AG04450 (cell line): ENCODE results near the gene CCDC9B. TPM values are rescaled to one million over a fixed set of nuclear protein-coding genes. Genes with fewer than 3 reads are reported as not detected.

Experiments used
- CTCF ChIA-PET: fragments of 300-600, 350-600 bp; formaldehyde crosslinking; extraction: SDS; loops from one replicate; lab custom pipeline; 2022; ENCODE audit warnings: antibody characterized with exemption, inconsistent platforms; lab: Charles Lee
- POLR2A ChIA-PET: fragments of 350-600 bp; formaldehyde crosslinking; extraction: SDS; loops from one replicate; lab custom pipeline; 2021; ENCODE audit warnings: antibody characterized with exemption, inconsistent platforms; lab: Yijun Ruan, JAX
- DNase-seq: peaks from one replicate; pipeline ENCODE4 v3.0.0-alpha.2; 2011; ENCODE audit warnings: low read depth, low spot score
- H3K27ac ChIP-seq: one replicate; pipeline ENCODE4 v1.5.1; 2012; ENCODE audit warnings: low read depth, low read length, control low read depth
- H3K27me3 ChIP-seq: one replicate; pipeline ENCODE4 v1.6.0; 2012; ENCODE audit warnings: low read length; ENCODE audit not compliant: control insufficient read depth, insufficient read depth
- H3K4me3 ChIP-seq: 2 replicates; pipeline ENCODE4 v1.5.1; 2011; ENCODE audit warnings: mild to moderate bottlenecking, low read depth, low read length, control low read depth
- H3K9me3 ChIP-seq: 2 replicates; pipeline ENCODE4 v1.5.1; 2012; ENCODE audit warnings: low read length; ENCODE audit not compliant: control insufficient read depth, insufficient read depth
- CTCF ChIP-seq: IDR thresholded peaks from 2 replicates; pipeline ENCODE4 v1.5.1; 2011; ENCODE audit warnings: low read depth, low read length, control low read depth, inconsistent platforms
- polyA plus RNA-seq: library from polyadenylated mRNA; depleted of rRNA; stranded (reverse); fragments of >200 nt; gene quantifications from 2 replicates; pipeline ENCODE4 v1.2.3, GENCODE V29; 2011

Gene CCDC9B
- polyA plus RNA-seq, 1 experiment, result 5.5 TPM

- no peak for DNase-seq
- POLR2A ChIA-PET, result no interaction called here
- Histone ChIP-seq H3K9me3 (no peaks in the 10 kb centered on the region), H3K4me3 (no peak overlapping the region), H3K27ac (no peak overlapping the region), H3K27me3 (peaks cover 49% of the 10 kb centered on the region)
- TF ChIP-seq CTCF, result no peak
- CTCF ChIA-PET, result interaction anchor here (0.6 to 1.9 kb wide), 4 partner anchors 8 to 293 kb away, joined by 4 to 6 read pairs (median 6); partner anchors contain the start of gene INAFM2
Observed at GRCh38 chr15:40313531-40314398, 27.0 kb downstream of the CCDC9B start.

- no peak for TF ChIP-seq CTCF
- POLR2A ChIA-PET, result no interaction called here
Observed at GRCh38 chr15:40312370-40313158, 28.2 kb downstream of the CCDC9B start.

DNA sequence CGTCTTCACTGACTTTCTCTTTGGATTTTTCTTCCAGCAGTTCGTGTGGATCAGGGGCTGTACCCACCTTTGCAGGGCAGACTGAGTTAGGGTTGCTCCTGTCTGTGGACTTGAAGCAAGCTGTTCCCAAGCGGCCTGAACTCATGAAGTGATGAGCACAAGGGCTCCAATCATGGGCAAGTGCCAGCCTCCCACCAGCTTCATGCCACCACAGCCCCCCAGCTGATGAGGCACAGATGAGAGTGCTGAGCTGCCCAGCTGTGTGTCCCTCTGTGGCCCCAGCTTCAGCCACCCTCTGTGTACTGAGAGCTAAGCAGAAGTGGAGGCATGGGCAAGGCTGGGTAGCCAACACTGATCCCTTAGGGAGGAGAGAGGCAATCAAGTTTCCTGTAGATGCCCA is 29.7 kb downstream of the CCDC9B start:
- peaks cover 43% of the 10 kb centered on the region for H3K27me3 ChIP-seq
- TF ChIP-seq CTCF, result no peak
- POLR2A ChIA-PET, result no interaction called here

More at GRCh38 chr15:40312370-40313158, 28.2 kb downstream of the CCDC9B start:
- Histone ChIP-seq H3K27ac (no peak overlapping the region), H3K4me3 (no peak overlapping the region), H3K9me3 (no peaks in the 10 kb centered on the region), H3K27me3 (peaks cover 43% of the 10 kb centered on the region)
- CTCF ChIA-PET, result interaction anchor here (0.6 to 6.3 kb wide), 7 partner anchors 8 to 278 kb away, joined by 3 to 49 read pairs (median 6); no protein-coding TSS in a partner anchor
- no peak for DNase-seq

DNA sequence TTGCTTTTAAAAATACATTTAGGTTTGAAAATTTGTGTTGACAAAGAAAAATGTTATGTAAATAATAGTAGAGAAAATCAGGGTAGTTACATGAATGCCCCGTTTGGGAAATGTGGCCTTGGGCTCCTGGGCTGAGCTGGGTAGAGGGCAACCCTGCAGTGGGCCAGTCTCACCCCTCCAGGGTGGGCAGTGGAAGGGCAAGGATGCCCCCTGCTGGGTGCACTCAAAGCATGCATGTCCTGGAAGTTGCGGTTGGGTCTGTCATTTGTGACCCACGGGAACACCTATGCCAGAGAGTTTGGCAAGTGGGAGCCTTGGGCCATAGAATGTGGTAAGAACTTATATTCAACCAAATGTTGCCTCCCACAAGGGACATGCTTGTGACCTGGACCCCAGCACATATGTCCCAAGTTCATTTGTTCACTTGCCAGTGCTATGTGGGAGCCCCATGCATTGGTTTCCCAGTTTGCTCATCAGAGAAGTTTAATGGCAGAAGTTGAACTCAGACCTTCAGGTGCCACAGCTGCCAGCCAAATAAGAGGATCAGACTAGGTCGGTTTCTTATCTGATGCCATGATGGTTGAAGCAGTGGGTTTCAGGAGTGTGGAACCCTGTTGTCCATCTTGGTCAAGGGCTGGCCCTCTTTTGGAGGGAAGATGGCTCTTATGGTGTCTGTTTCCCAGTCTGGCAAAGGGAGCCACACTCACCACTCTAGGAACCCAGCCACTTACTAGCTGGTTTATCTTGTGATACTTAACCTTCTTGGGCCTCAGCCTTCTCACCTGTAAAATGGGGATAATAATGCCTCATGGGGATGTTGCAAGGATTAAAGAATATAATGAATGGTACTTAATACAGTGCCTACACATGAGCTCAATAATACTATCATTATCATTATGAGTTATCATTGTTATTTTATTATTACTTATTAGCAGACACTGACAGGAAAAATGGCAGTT is 30.5 kb downstream of the CCDC9B start:
- ChIA-PET CTCF (interaction anchor here (0.6 to 6.3 kb wide), 12 partner anchors 9 to 265 kb away, joined by 3 to 49 read pairs (median 5); partner anchors contain the start of genes ANKRD63 and INAFM2), POLR2A (no interaction called here)
- Histone ChIP-seq H3K27ac (no peak overlapping the region), H3K9me3 (no peaks in the 10 kb centered on the region), H3K27me3 (peaks cover 48% of the 10 kb centered on the region), H3K4me3 (no peak overlapping the region)
- no peak for DNase-seq
- peak; percentile 73 for TF ChIP-seq CTCF

More for the DNA sequence above, 29.7 kb downstream of the CCDC9B start:
- Histone ChIP-seq H3K4me3 (no peak overlapping the region), H3K27ac (no peak overlapping the region), H3K9me3 (no peaks in the 10 kb centered on the region)
- DNase-seq, result no peak
- CTCF ChIA-PET, result interaction anchor here (1.0 to 6.3 kb wide), 6 partner anchors 9 to 93 kb away, joined by 3 to 49 read pairs (median 16); partner anchors contain the start of gene INAFM2
